GM23338 (cell line): Measurements from ENCODE around the gene MYOC.

Source experiments
- CREB1 ChIP-seq: fragments of 250-450 bp; sonication (Bioruptor Pico); IDR thresholded peaks from 2 replicates; pipeline ENCODE4 v1.5.0; 2020; ENCODE audit warnings: low read depth, mild to moderate bottlenecking, moderate library complexity
- CTCF ChIP-seq, 2 experiments: fragments of 200-600 bp in 1 of 2; sonication (generic) in 1 of 2; conservative IDR thresholded peaks; 2 replicates each; pipeline versions ENCODE4 v1.5.1 to v1.6.1; 2016 to 2017; ENCODE audit warnings: antibody characterized with exemption in 2 of 2, low read depth in 2 of 2, mild to moderate bottlenecking in 2 of 2, moderate library complexity in 1 of 2
- EZH2 ChIP-seq: fragments of 200-600 bp; sonication (generic); IDR thresholded peaks from one replicate; pipeline ENCODE4 v1.8.0; 2017; ENCODE audit warnings: antibody characterized with exemption, mild to moderate bottlenecking, low read depth; ENCODE audit not compliant: unreplicated experiment
- EZH2phosphoT487 ChIP-seq: fragments of 200-600 bp; sonication (generic); IDR thresholded peaks from one replicate; pipeline ENCODE4 v1.8.1; 2018; ENCODE audit warnings: antibody characterized with exemption; ENCODE audit not compliant: unreplicated experiment
- POLR2AphosphoS5 ChIP-seq: IDR thresholded peaks from 2 replicates; pipeline ENCODE4 v1.6.1; 2016; ENCODE audit warnings: antibody characterized with exemption, low read depth
- REST ChIP-seq: IDR thresholded peaks from one replicate; pipeline ENCODE4 v1.6.1; 2018; ENCODE audit warnings: antibody characterized with exemption; ENCODE audit not compliant: unreplicated experiment
- STAT1 ChIP-seq: IDR thresholded peaks from one replicate; pipeline ENCODE4 v1.6.1; 2016; ENCODE audit warnings: antibody characterized with exemption; ENCODE audit not compliant: unreplicated experiment
- ZNF331 ChIP-seq: fragments of 250-450 bp; sonication (Bioruptor Pico); IDR thresholded peaks from 2 replicates; pipeline ENCODE4 v1.5.0; 2020; ENCODE audit warnings: low read depth, mild to moderate bottlenecking, moderate library complexity
- ZNF462 ChIP-seq: fragments of 250-450 bp; sonication (Bioruptor Pico); IDR thresholded peaks from 2 replicates; pipeline ENCODE4 v1.5.0; 2020; ENCODE audit warnings: mild to moderate bottlenecking, moderate library complexity

- TF ChIP-seq REST, result no peak
- no peak for TF ChIP-seq EZH2
- TF ChIP-seq CTCF (conservative IDR thresholded peaks at IDR 0.05; ENCODE audit: low read depth in 2 of 2), result no peak
- TF ChIP-seq POLR2AphosphoS5, result no peak
- TF ChIP-seq ZNF462 (CRISPR knock-in tag), result no peak
- no peak for TF ChIP-seq CREB1 (CRISPR knock-in tag)
- no peak for TF ChIP-seq STAT1
- TF ChIP-seq EZH2phosphoT487, result no peak
- no peak for TF ChIP-seq ZNF331 (CRISPR knock-in tag)
Measured at GRCh38 chr1:171670739-171671138, 18.3 kb upstream of the MYOC start.
